Type B pancreatic cell (in vitro differentiated cells): ENCODE measurements around the gene MIGA2. TPM values are rescaled to one million over a fixed set of nuclear protein-coding genes. Genes with fewer than 3 reads are reported as not detected.
"Not testable (repeated sequence)": the region's sequence is repeated elsewhere in the genome, so short reads cannot be mapped to it uniquely, and the experiment has no call there.

Experiments used
- DNase-seq: peaks from one replicate; pipeline ENCODE4 v3.0.0; 2021; ENCODE audit warnings: mixed read lengths; ENCODE audit not compliant: unreplicated experiment; ENCODE audit errors: extremely low spot score
- H3K27ac Mint-ChIP-seq: 2 replicates; pipeline ENCODE4 v1.8.0; 2021; ENCODE audit warnings: mild to moderate bottlenecking, mixed read lengths
- H3K27me3 Mint-ChIP-seq: 2 replicates; pipeline ENCODE4 v1.8.0; 2021; ENCODE audit warnings: mixed read lengths
- H3K36me3 Mint-ChIP-seq: 2 replicates; pipeline ENCODE4 v1.8.0; 2021; ENCODE audit warnings: mixed read lengths
- H3K4me1 Mint-ChIP-seq: one replicate; pipeline ENCODE4 v1.8.0; 2021; ENCODE audit warnings: mixed read lengths; ENCODE audit not compliant: unreplicated experiment
- H3K4me3 Mint-ChIP-seq: 2 replicates; pipeline ENCODE4 v1.8.0; 2021; ENCODE audit warnings: mild to moderate bottlenecking, mixed read lengths
- H3K9me3 Mint-ChIP-seq: 2 replicates; pipeline ENCODE4 v1.8.0; 2021; ENCODE audit warnings: mixed read lengths
- CTCF ChIP-seq: fragments of 200-600 bp; sonication (generic); conservative IDR thresholded peaks from 2 replicates; pipeline ENCODE4 v1.5.0; 2021; ENCODE audit warnings: antibody characterized with exemption, mild to moderate bottlenecking
- total RNA-seq: library from RNA; stranded (reverse); gene quantifications from 2 replicates; pipeline ENCODE4 v1.2.1, GENCODE V29; 2021; ENCODE audit warnings: low replicate concordance

The MIGA2 gene
- total RNA-seq, 1 donor from 2014 or later = 41.6 TPM

DNA sequence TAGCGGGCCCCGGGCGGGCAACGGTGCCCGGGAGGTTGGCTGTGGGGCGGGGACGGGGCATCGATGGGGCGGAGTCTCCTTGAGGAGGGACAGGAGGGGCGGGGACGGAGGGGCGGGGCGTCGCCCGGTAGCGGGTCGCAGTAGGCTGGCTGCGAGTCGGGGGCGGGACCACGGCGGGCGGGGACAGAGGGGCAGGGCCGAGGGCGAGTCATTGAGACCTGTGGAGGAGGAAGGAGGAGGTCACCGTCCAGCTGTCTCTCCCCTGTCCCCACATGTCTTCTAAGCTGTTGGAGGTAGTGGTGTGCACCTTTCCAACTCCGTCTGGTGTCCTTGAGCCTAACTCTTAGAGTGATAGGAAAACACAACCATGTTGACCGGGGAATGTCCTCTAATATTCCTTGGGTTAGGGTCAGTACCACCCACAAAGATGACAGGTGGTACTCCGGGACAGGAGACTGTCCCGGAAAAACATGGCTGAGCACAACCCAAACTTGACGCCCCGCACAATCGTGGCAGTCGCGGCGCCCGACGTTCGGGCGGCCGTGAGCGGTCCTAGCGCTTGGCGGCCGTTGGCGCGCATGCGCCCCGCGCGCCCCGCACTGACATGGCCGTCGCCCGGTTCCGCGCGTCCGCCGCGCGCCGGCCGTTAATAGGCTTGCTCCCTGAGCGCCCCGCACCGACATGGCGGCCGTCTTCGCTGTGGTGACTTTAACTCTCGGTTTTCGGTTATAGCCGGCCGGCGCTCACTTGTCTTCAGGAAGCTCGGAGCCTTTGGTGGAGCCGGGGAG, 74.5 kb downstream of the MIGA2 start, which contains the start of the genes CRAT and PTPA:
TSS of gene CRAT (minus strand) at position 54 of the 788 bp plus-strand sequence. CDS start 284 bp downstream, outside the sequence.
TSS of gene PTPA (plus strand) at position 676 of the 788 bp plus-strand sequence. CDS start 186 bp downstream, outside the sequence.
- no peaks in the 10 kb centered on the region for H3K9me3 Mint-ChIP-seq
- peaks cover 22% of the 10 kb centered on the region for H3K4me1 Mint-ChIP-seq
- peak; percentile 93 for DNase-seq
- H3K36me3 Mint-ChIP-seq = no peaks in the 10 kb centered on the region
- peaks cover 4% of the 10 kb centered on the region for H3K27me3 Mint-ChIP-seq
- H3K4me3 Mint-ChIP-seq = peak within 1 kb of the TSS; percentile 95
- TF ChIP-seq CTCF = no peak
- H3K27ac Mint-ChIP-seq = peak within 1 kb of the TSS; percentile 93

- peak overlapping the region; percentile 93 for H3K27ac Mint-ChIP-seq
- H3K27me3 Mint-ChIP-seq = peaks cover 4% of the 10 kb centered on the region
- H3K9me3 Mint-ChIP-seq = no peaks in the 10 kb centered on the region
- peak overlapping the region; percentile 95 for H3K4me3 Mint-ChIP-seq
- DNase-seq = no peak
- no peaks in the 10 kb centered on the region for H3K36me3 Mint-ChIP-seq
- H3K4me1 Mint-ChIP-seq = peaks cover 22% of the 10 kb centered on the region
- TF ChIP-seq CTCF = no peak
These were observed 75.2 kb downstream of the MIGA2 start for GRCh38 chr9:129111528-129112151.

DNA sequence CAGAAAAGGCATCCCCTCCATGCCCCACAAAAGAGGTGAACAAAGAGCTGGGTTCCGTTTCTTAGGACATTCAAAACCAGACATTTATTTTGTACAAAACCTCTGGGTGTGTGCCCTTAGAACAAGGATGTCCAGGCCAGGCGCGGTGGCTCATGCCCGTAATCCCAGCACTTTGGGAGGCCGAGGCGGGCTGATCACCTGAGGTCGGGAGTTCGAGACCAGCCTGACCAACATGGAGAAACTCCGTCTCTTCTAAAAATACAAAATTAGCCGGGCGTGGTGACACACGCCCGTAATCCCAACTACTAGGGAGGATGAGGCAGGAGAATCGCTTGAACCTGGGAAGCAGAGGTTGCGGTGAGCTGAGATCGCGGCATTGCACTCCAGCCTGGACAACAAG, 76.1 kb downstream of the MIGA2 start:
- H3K36me3 Mint-ChIP-seq, DNase-seq, H3K27me3 Mint-ChIP-seq, H3K27ac Mint-ChIP-seq, H3K9me3 Mint-ChIP-seq: not testable (repeated sequence)
- H3K4me1 Mint-ChIP-seq = peaks cover 22% of the 10 kb centered on the region
- peak overlapping the region; percentile 95 for H3K4me3 Mint-ChIP-seq

DNA sequence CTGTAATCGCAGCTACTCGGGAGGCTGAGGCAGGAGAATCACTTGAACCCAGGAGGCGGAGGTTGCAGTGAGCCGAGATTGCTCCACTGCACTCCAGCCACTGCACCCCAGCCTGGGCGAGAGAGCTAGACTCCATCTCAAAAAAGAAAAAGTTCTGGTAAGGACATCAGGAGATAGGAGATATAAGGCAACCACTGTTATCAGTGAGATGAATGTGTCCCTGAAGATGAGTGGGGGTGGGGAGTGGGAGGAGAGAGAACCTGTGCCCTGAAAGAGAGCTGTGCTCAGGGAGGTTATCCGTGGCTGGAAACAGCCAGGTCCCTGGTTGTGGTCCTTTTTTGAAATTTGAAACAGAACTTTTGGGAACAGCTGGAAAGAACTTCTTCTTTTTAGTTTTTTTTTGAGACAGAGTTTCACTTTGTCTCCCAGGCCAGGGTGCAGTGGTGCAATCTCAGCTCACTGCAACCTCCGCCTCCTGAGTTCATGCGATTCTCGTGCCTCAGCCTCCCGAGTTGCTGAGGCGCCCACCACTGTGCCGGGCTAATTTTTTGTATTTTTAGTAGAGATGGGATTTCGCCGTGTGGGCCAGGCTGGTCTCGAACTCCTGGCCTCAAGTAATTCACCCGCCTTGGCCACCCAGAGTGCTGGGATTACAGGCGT, 77.3 kb downstream of the MIGA2 start:
- Mint-ChIP-seq H3K4me1 (peaks cover 22% of the 10 kb centered on the region), H3K27me3 (peaks cover 4% of the 10 kb centered on the region), H3K36me3 (no peaks in the 10 kb centered on the region), H3K9me3 (no peaks in the 10 kb centered on the region), H3K4me3 (no peak overlapping the region), H3K27ac (peak overlapping the region; percentile 67)
- no peak for DNase-seq
- TF ChIP-seq CTCF = no peak

GRCh38 chr9:129118799-129119198, 82.4 kb downstream of the MIGA2 start:
- no peak for DNase-seq
- H3K9me3 Mint-ChIP-seq = no peaks in the 10 kb centered on the region
- TF ChIP-seq CTCF = no peak
- H3K27ac Mint-ChIP-seq = no peak overlapping the region
- H3K27me3 Mint-ChIP-seq = no peaks in the 10 kb centered on the region
- H3K36me3 Mint-ChIP-seq = peaks cover 10% of the 10 kb centered on the region
- peaks cover 12% of the 10 kb centered on the region for H3K4me1 Mint-ChIP-seq
- no peak overlapping the region for H3K4me3 Mint-ChIP-seq
